GM23248 (cell line): ENCODE measurements around the gene ZDHHC11.
"Not testable (repeated sequence)": the region's sequence is repeated elsewhere in the genome, so short reads cannot be mapped to it uniquely, and the experiment has no call there.

Experiments
- EZH2 ChIP-seq: fragments of 200-600 bp; sonication (generic); IDR thresholded peaks from 2 replicates; pipeline ENCODE4 v1.6.1; 2018; ENCODE audit warnings: antibody characterized with exemption, mild to moderate bottlenecking; ENCODE audit not compliant: insufficient read depth, poor library complexity, severe bottlenecking
- EZH2phosphoT487 ChIP-seq: fragments of 200-600 bp; sonication (generic); IDR thresholded peaks from 2 replicates; pipeline ENCODE4 v1.6.1; 2018; ENCODE audit warnings: antibody characterized with exemption, moderate library complexity, mild to moderate bottlenecking, low read depth; ENCODE audit not compliant: insufficient read depth

DNA sequence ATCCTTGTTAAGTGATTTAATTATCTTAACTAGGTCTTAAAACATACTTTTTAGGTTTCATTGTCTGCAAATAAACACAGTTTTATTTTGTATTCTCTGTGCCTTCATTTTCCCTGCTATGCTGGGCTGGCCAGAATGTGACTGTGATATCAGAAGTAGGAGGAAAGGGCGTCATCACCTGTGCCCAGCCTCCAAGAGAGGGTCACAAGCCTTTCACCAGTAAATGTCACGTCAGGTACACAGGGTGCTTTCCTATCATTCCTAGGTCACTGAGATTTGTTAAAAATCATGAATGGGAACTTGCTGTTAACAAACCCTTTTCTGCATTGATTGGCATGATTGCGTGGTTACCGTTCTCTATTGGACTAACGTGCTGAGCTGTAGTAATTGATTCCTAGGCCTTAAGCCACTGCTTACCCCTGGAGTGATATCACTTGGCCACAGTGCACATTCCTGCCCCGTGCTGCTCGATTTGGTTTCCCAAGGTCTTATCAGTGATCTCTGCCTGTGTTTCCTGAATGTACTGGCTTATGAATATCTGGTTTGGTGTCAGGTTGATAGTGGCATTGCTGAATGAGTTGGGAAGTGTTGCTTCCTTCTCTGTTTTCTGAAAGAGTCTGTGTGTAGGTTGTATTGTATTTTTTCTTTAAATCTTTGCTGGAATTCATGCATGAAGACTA, 14.7 kb downstream of the ZDHHC11 start:
- TF ChIP-seq EZH2, EZH2phosphoT487: not testable (repeated sequence)
